GM18499 (cell line): Measurements from ENCODE around the gene ZNF280B.
"Not testable (repeated sequence)": the region's sequence is repeated elsewhere in the genome, so short reads cannot be mapped to it uniquely, and the experiment has no call there.

ENCODE experiments used
- ATAC-seq: cut with Tn5 transposase; IDR thresholded peaks from one replicate; pipeline ENCODE4 v1.9.1; 2021; ENCODE audit warnings: moderate number of reproducible peaks; ENCODE audit not compliant: insufficient read depth, unreplicated experiment

Gene ZNF280B

DNA sequence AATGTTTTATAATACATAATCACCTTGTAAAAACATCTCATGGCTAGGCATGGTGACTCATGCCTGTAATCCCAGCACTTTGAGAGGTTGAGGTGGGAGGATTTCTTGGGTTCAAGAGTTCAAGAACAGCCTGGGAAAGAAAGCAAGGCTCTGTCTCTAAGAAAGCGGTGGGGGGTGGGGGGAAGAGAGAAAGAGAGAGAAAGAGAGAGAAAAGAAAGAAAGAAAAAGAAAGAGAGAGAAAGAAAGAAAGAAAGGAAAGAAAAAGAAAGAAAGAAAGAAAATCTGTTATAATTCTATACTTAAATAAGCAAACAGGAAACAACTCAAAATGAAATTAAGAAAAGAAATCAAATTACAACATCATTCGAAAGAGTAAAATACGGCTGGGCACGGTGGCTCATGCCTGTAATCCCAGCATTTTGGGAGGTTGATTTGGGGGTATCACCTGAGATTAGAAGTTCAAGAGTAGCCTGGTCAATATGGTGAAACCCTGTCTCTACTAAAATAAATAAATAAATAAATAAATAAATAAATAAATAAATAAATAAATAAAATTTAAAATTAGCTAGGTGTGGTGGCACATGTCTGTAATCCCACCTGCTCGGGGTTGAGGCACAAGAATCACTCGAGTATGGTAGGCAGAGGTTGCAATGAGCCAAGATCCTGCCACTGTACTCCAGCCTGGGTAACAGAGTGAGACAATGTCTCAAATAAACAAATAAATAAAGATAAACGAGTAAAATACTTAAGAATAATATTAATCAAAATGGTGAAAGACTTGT lies 65.4 kb downstream of the ZNF280B start:
- ATAC-seq = no peak

DNA sequence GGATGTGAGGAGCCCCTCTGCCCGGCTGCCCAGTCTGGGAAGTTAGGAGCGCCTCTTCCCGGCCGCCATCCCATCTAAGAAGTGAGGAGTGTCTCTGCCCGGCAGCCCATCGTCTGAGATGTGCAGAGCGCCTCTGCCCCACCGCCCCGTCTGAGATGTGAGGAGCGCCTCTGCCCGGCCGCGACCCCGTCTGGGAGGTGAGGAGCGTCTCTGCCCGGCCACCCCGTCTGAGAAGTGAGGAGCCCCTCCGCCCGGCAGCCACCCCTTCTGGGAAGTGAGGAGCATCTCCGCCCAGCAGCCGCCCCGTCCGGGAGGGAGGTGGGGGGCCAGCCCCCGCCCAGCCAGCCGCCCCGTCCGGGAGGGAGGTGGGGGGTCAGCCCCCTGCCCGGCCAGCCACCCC lies 66.9 kb downstream of the ZNF280B start:
- not testable (repeated sequence) for ATAC-seq

DNA sequence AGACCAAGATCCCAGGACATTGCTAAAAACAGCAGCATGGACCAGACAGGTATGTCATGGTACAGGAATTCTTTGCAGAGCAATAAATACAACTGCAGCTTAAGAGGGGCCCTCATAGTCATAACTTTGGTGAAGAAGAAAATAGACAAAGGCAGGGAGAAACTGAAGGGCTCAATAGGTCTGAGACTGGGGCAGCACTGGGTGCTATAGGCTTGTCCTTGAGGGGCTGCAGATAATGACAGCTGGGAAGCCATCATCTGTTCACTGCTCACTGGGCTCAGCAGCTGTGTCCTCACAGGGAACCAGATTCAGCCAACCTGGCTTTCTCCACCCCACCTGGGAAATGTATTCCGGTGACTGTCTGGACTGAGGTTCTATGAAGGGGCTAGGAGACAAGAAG lies 68.4 kb downstream of the ZNF280B start:
- ATAC-seq = no peak
